Stimulated activated effector memory CD8-positive, alpha-beta T cell treated with anti-CD3 and anti-CD28 coated beads, Interleukin-12 subunit alpha, Interleukin-12 subunit beta, amount 100 ng/mL, for 72 hours (primary cell): ENCODE results near the gene ACOT12.
A peak's percentile ranks its signal among the peaks of the same experiment; 100 is the strongest.

Experiments
- ATAC-seq: fragments of 150-1000 bp; cut with Tn5 transposase; 2 replicates; pipeline ENCODE4 v1.10.0; 2021
- DNase-seq, 2 donors: peaks; one replicate each; pipeline ENCODE4 v3.0.0; 2021 to 2022; ENCODE audit warnings: low spot score in 2 of 2
- H3K27ac Mint-ChIP-seq: one replicate; pipeline ENCODE4 v1.8.0; 2022; ENCODE audit warnings: mild to moderate bottlenecking, mixed read lengths
- H3K36me3 Mint-ChIP-seq: one replicate; pipeline ENCODE4 v1.8.0; 2022; ENCODE audit warnings: mild to moderate bottlenecking, mixed read lengths
- H3K4me1 Mint-ChIP-seq: one replicate; pipeline ENCODE4 v1.8.0; 2022; ENCODE audit warnings: mixed read lengths
- H3K4me3 Mint-ChIP-seq: one replicate; pipeline ENCODE4 v1.8.0; 2022; ENCODE audit warnings: mild to moderate bottlenecking, mixed read lengths
- H3K9me3 Mint-ChIP-seq: one replicate; pipeline ENCODE4 v1.8.0; 2022; ENCODE audit warnings: mixed read lengths

ACOT12 gene

DNA sequence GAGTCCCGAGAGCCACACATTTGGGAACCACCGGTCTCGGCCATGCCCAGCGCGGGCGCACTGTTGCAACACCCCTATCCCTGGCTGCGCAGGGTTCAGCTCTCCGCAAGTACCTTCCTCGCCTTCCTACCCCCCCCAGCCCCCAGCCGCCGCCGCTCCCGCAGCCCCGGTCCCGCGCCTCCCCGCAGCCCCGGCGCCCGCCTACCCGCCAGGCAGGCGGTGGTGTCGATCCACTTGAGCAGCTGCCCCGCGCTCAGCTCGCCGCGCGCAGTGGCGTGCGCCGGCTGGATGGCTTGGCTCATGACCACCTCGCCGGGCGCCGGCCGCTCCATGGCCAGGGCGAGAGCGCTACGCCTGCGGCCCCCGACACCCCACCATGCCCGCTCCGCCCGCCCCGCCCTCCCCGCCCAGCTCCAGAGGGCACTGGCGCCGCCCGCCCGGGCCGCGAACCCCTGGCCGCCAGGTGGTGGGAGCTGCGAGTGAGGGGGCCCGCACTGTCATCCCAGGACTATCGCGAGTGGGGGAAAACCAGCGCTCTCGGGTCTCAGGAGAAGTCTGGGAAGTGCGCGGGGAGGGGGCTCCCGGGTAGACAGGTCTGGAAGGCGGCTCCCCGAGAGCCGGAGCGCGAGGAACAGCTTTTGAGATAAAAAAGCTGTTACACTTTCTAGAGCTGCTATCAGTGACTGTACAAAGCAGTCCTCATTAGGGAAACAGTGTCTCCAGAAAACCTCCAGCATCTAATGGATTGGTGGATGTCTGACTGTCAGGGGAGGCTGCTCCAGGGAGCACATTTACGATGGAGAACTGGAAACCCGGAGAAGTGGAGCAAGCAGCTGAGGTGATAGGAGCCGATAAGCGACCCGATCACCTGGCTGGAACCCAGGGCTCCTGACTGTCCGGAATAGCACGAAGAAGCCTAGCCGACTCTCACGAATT is at the start of gene ACOT12:
ACOT12 (minus strand) TSS at position 352 of the 936 bp plus-strand sequence; CDS start at position 332, 20 bp downstream.
- H3K27ac Mint-ChIP-seq = no peak within 1 kb of the TSS
- H3K4me1 Mint-ChIP-seq = no peaks in the 10 kb centered on the region
- DNase-seq (no peak), ATAC-seq (peak; percentile 28)
- no peaks in the 10 kb centered on the region for H3K36me3 Mint-ChIP-seq
- H3K4me3 Mint-ChIP-seq = peak within 1 kb of the TSS; percentile 37
- peaks cover 3% of the 10 kb centered on the region for H3K9me3 Mint-ChIP-seq

DNA sequence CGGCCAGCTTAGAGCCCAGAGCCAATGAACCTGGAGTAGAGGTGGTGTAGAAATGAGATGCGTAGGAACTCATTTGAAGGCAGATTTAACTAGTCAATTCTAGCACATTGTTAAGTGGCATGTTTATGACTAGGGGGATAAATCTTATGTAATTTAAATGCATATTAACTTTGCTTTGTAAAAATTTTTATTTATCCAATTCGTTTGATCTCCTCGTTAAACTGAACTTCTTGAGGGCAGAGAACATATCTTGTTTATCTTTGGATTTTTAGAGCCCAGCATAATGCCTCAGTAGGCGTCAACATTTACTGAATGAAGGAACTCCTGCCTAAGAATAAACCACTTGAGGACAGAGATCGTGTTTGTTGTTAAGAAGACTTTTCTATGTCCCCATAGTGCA is 41.1 kb upstream of the ACOT12 start:
- Mint-ChIP-seq H3K36me3 (no peaks in the 10 kb centered on the region), H3K9me3 (no peaks in the 10 kb centered on the region), H3K4me1 (no peaks in the 10 kb centered on the region), H3K4me3 (no peak overlapping the region), H3K27ac (no peak overlapping the region)
- DNase-seq (no peak), ATAC-seq (no peak)

- no peaks in the 10 kb centered on the region for H3K9me3 Mint-ChIP-seq
- DNase-seq = no peak
- ATAC-seq = no peak
- H3K36me3 Mint-ChIP-seq = no peaks in the 10 kb centered on the region
- no peaks in the 10 kb centered on the region for H3K4me1 Mint-ChIP-seq
- H3K4me3 Mint-ChIP-seq = no peak overlapping the region
- no peak overlapping the region for H3K27ac Mint-ChIP-seq
Measured at GRCh38 chr5:81429985-81430384, 36.1 kb upstream of the ACOT12 start.

DNA sequence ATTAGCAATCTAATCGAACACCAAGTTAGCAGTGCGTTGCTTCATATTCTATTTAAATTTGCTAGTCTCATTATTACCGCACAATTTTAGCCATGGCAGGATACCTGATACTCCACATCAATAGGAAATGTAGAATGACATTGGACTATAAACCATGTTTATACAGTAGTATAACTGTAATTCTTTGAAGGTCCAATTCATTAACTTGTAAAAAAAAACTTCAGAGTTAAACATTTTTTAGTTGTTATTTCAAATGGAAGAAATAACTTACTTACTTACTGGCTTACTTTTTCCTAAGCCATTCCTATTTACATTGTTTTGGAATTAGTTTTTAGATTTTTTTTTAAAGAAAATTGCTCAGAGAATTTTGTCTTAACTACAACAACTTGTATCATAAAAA is 35.4 kb upstream of the ACOT12 start:
- no peak for ATAC-seq
- Mint-ChIP-seq H3K36me3 (no peaks in the 10 kb centered on the region), H3K9me3 (no peaks in the 10 kb centered on the region), H3K4me1 (no peaks in the 10 kb centered on the region), H3K27ac (no peak overlapping the region), H3K4me3 (no peak overlapping the region)
- no peak for DNase-seq

GRCh38 chr5:81428861-81429260 is 34.9 kb upstream of the ACOT12 start:
- no peaks in the 10 kb centered on the region for H3K36me3 Mint-ChIP-seq
- DNase-seq = no peak
- H3K4me3 Mint-ChIP-seq = no peak overlapping the region
- H3K9me3 Mint-ChIP-seq = no peaks in the 10 kb centered on the region
- no peak overlapping the region for H3K27ac Mint-ChIP-seq
- H3K4me1 Mint-ChIP-seq = no peaks in the 10 kb centered on the region
- ATAC-seq = no peak

DNA sequence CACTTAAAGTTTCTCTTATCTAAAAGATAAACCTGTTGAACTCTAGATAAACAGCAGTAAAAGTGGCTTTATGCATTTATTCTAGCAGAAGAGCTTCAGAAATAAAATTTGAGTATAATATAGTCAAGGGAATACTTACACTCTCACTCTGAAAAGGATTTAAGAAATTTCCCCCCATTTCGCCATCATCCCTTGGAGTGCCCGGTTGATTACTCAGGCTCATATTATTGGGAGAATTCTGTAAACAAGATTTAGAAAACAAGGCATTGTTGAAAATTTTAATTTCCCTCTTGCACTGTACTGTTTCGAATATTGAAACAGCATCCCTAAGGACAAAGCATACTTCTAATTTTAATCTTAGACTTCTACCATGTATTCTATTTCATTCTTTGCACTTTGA is 34.5 kb upstream of the ACOT12 start:
- H3K27ac Mint-ChIP-seq = no peak overlapping the region
- H3K9me3 Mint-ChIP-seq = no peaks in the 10 kb centered on the region

GRCh38 chr5:81427566-81427965 is 33.6 kb upstream of the ACOT12 start:
- no peaks in the 10 kb centered on the region for H3K36me3 Mint-ChIP-seq
- H3K27ac Mint-ChIP-seq = no peak overlapping the region
- no peaks in the 10 kb centered on the region for H3K9me3 Mint-ChIP-seq
- H3K4me1 Mint-ChIP-seq = no peaks in the 10 kb centered on the region
- ATAC-seq (no peak), DNase-seq (no peak)
- H3K4me3 Mint-ChIP-seq = no peak overlapping the region

More for the DNA sequence above, 34.5 kb upstream of the ACOT12 start:
- H3K4me3 Mint-ChIP-seq = no peak overlapping the region
- H3K4me1 Mint-ChIP-seq = no peaks in the 10 kb centered on the region
- H3K36me3 Mint-ChIP-seq = no peaks in the 10 kb centered on the region
- DNase-seq = no peak
- no peak for ATAC-seq

DNA sequence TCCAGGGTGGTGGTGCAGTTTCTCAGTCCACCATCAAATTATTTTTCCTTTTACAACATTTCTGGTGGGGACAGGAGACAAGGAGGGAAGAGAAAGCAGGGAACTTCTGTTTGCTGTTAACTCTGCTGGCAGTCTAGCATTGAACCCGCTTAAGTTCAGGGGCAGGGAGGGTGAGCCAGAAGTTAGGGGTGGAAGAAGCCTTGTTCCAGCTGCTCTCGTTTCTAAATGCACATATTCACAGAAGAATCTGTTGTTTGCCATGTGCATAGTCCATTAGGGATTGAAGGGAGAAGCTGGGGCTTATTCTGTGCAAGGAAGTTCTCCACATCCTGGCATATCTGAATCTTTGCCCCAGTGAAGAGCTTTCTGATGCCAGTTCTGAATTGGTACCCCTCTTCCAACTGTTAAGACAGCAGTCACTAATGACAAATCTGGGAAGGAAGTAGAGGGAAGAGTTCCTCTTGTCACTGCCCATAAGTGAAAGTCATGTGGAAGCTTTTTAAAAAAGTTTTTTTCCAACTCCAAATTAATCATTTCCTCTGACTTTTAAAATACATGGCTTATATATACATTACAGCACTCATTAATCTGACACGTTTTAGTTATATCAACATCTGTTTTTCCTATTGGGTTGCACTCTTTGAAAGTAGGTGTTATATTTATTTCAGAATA is 32.6 kb upstream of the ACOT12 start:
- H3K27ac Mint-ChIP-seq = peak overlapping the region; percentile 14
- no peaks in the 10 kb centered on the region for H3K4me1 Mint-ChIP-seq
- no peaks in the 10 kb centered on the region for H3K36me3 Mint-ChIP-seq
- DNase-seq (no peak), ATAC-seq (no peak)
- H3K4me3 Mint-ChIP-seq = no peak overlapping the region
- no peaks in the 10 kb centered on the region for H3K9me3 Mint-ChIP-seq

DNA sequence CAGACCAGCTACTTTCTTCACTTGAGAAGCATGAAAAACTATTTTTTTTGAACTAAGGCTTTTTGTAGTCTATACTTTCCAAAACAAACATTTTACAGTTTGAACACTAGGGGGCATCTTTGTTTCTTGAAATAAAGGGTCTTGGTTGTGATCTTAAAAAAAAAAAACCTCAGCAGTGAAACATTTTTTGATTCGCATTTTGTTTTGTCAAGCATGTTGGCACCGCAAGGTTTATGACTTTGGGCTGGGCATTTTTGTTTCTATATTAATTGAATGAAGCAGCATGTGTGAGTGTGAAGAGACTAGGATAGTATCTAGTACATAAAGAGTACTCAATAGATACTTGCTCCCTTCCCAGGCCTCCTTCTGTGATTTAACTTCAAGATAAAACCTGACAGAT is 31.6 kb upstream of the ACOT12 start:
- ATAC-seq (peak; percentile 60), DNase-seq (no peak)
- no peak overlapping the region for H3K4me3 Mint-ChIP-seq
- H3K36me3 Mint-ChIP-seq = no peaks in the 10 kb centered on the region
- H3K27ac Mint-ChIP-seq = peak overlapping the region; percentile 14
- H3K4me1 Mint-ChIP-seq = peaks cover 8% of the 10 kb centered on the region
- H3K9me3 Mint-ChIP-seq = no peaks in the 10 kb centered on the region

- no peak for ATAC-seq
- Mint-ChIP-seq H3K27ac (no peak overlapping the region), H3K4me1 (peaks cover 16% of the 10 kb centered on the region), H3K36me3 (no peaks in the 10 kb centered on the region), H3K4me3 (no peak overlapping the region), H3K9me3 (no peaks in the 10 kb centered on the region)
- no peak for DNase-seq
Measured at GRCh38 chr5:81424728-81425127, 30.8 kb upstream of the ACOT12 start.

DNA sequence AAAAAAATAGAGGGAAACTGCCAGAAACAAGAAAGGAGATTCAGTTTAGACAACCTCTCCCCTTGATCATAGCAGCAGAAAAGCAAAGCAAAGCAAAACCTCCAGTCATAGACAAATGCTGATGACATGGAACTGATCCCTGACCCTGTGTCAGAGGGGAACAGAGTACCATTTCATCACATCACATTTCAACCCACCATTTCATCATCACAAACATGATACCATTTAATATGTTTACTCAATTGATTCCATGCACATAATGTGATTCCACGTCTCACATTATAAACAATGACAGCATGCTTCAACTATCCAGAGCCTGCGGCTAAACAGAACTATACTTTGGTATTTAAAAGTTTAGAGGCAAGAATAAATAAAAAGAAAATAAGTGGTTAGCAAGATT is 28.7 kb upstream of the ACOT12 start:
- DNase-seq = no peak

GRCh38 chr5:81420039-81420667 is 26.2 kb upstream of the ACOT12 start:
- ATAC-seq (peak; percentile 100), DNase-seq (no peak)
- Mint-ChIP-seq H3K9me3 (no peaks in the 10 kb centered on the region), H3K36me3 (no peaks in the 10 kb centered on the region), H3K4me1 (peaks cover 16% of the 10 kb centered on the region), H3K4me3 (no peak overlapping the region), H3K27ac (peak overlapping the region; percentile 7)

More for the DNA sequence above, 28.7 kb upstream of the ACOT12 start:
- H3K4me3 Mint-ChIP-seq = no peak overlapping the region
- ATAC-seq = no peak
- no peaks in the 10 kb centered on the region for H3K9me3 Mint-ChIP-seq
- H3K27ac Mint-ChIP-seq = no peak overlapping the region
- H3K36me3 Mint-ChIP-seq = no peaks in the 10 kb centered on the region
- H3K4me1 Mint-ChIP-seq = peaks cover 16% of the 10 kb centered on the region

GRCh38 chr5:81418606-81419005 is 24.7 kb upstream of the ACOT12 start:
- no peak for DNase-seq
- no peak for ATAC-seq
- H3K36me3 Mint-ChIP-seq = no peaks in the 10 kb centered on the region
- no peak overlapping the region for H3K4me3 Mint-ChIP-seq
- H3K4me1 Mint-ChIP-seq = peaks cover 16% of the 10 kb centered on the region
- H3K9me3 Mint-ChIP-seq = no peaks in the 10 kb centered on the region
- H3K27ac Mint-ChIP-seq = no peak overlapping the region

GRCh38 chr5:81417052-81417451 is 23.1 kb upstream of the ACOT12 start:
- H3K4me1 Mint-ChIP-seq = peaks cover 16% of the 10 kb centered on the region
- DNase-seq (no peak), ATAC-seq (no peak)
- no peaks in the 10 kb centered on the region for H3K36me3 Mint-ChIP-seq
- no peak overlapping the region for H3K4me3 Mint-ChIP-seq
- no peak overlapping the region for H3K27ac Mint-ChIP-seq
- no peaks in the 10 kb centered on the region for H3K9me3 Mint-ChIP-seq

- H3K4me1 Mint-ChIP-seq = no peaks in the 10 kb centered on the region
- H3K4me3 Mint-ChIP-seq = no peak overlapping the region
- no peak overlapping the region for H3K27ac Mint-ChIP-seq
- H3K36me3 Mint-ChIP-seq = no peaks in the 10 kb centered on the region
- no peaks in the 10 kb centered on the region for H3K9me3 Mint-ChIP-seq
- peak; percentile 34 for ATAC-seq
- no peak for DNase-seq
Measured at GRCh38 chr5:81409896-81410295, 16.0 kb upstream of the ACOT12 start.
